GM12872 (cell line): ENCODE results near the gene ACSM6.

Experiments
- TF ChIP-seq, protein P1 (sequence below): IDR thresholded peaks from 3 replicates; pipeline ENCODE4 v1.5.1; 2011; ENCODE audit warnings: low read depth, mild to moderate bottlenecking, low read length, moderate library complexity; ENCODE audit not compliant: insufficient read depth

Gene ACSM6

GRCh38 chr10:95260909-95261552 is 67.0 kb downstream of the ACSM6 start:
- TF ChIP-seq, protein P1, sequence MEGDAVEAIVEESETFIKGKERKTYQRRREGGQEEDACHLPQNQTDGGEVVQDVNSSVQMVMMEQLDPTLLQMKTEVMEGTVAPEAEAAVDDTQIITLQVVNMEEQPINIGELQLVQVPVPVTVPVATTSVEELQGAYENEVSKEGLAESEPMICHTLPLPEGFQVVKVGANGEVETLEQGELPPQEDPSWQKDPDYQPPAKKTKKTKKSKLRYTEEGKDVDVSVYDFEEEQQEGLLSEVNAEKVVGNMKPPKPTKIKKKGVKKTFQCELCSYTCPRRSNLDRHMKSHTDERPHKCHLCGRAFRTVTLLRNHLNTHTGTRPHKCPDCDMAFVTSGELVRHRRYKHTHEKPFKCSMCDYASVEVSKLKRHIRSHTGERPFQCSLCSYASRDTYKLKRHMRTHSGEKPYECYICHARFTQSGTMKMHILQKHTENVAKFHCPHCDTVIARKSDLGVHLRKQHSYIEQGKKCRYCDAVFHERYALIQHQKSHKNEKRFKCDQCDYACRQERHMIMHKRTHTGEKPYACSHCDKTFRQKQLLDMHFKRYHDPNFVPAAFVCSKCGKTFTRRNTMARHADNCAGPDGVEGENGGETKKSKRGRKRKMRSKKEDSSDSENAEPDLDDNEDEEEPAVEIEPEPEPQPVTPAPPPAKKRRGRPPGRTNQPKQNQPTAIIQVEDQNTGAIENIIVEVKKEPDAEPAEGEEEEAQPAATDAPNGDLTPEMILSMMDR: no peak

DNA sequence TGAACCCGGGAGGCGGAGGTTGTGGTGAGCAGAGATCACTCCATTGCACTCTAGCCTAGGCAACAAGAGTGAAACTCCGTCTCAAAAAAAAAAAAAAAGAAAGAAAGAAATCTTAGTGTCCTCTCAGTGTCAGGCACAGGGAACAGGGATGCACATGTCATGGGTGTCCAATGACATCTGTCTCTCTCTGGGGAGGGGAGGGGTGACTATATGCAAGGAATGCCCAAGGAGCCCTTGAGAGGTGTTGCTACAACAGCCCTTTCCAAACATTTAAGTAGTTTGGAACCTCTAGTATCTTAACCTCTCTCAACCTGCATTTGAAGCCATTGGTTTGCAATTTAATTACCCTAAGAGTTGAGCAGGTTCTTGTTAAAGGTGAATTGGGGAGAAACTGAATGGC is 67.9 kb downstream of the ACSM6 start:
- TF ChIP-seq, protein P1: no peak

- TF ChIP-seq, protein P1: no peak
These were observed 68.9 kb downstream of the ACSM6 start for GRCh38 chr10:95262763-95263518.

GRCh38 chr10:95263864-95264226 is 69.8 kb downstream of the ACSM6 start:
- TF ChIP-seq, protein P1: no peak

- TF ChIP-seq, protein P1: no peak
These were observed 70.4 kb downstream of the ACSM6 start for GRCh38 chr10:95264227-95265051.

DNA sequence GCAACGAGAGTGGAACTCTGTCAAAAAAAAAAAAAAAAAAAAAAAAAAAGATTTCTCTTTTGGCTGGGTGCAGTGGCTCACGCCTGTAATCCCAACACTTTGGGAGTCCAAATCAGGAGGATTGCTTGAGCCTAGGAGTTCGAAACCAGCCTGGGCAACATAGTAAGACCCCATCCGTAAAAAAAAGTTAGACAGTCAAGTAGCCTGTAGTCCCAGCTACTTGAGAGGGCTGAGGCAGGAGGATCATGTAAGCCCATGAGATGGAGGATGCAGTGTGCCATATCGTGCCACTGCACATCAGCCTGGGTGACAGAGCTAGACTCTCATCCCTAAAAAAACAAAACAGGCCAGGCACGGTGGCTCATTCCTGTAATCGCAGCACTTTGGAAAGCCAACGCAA is 71.5 kb downstream of the ACSM6 start:
- TF ChIP-seq, protein P1: no peak

DNA sequence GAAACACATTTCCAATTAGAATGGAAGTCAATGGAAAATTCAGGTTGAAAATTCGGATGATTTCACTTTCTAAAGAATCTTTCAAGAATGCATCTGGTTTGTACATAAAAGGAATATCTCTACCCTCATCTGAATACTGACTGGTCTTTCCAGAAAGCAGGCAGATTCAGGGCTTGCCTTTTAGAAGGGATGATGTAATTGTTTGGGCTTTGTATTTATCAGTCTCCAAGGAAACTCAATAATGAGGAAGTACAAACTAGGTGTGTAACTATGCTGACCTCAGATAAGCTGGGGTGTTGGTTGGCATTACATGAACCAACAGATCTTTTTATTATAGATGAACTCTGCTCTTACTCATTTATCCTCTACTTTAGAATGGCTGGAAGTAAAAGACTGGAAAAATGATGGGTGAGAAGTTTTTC is 72.6 kb downstream of the ACSM6 start:
- TF ChIP-seq, protein P1: no peak
